ENCODE measurements around the gene ISL2.

The ISL2 gene

GRCh38 chr15:76368122-76368621 is 31.6 kb downstream of the ISL2 start:
- DNase-seq: no peak

GRCh38 chr15:76376029-76376428 is 39.5 kb downstream of the ISL2 start:
- no peak for DNase-seq

- no peak for DNase-seq
These were observed 40.2 kb downstream of the ISL2 start for GRCh38 chr15:76376816-76377215.

GRCh38 chr15:76377217-76377616 is 40.6 kb downstream of the ISL2 start:
- no peak for DNase-seq

GRCh38 chr15:76377751-76378150 is 41.2 kb downstream of the ISL2 start:
- DNase-seq: no peak

GRCh38 chr15:76378691-76379090 is 42.1 kb downstream of the ISL2 start:
- no peak for DNase-seq

- DNase-seq: no peak
These were observed 43.7 kb downstream of the ISL2 start for GRCh38 chr15:76380249-76380648.

- DNase-seq: no peak
These were observed 44.8 kb downstream of the ISL2 start for GRCh38 chr15:76381366-76381765.

GRCh38 chr15:76382987-76383728 is 46.6 kb downstream of the ISL2 start:
- no peak for DNase-seq

- DNase-seq: no peak
These were observed 47.8 kb downstream of the ISL2 start for GRCh38 chr15:76384409-76384808.

- no peak for DNase-seq
These were observed 49.6 kb downstream of the ISL2 start for GRCh38 chr15:76386178-76386577.

GRCh38 chr15:76386926-76387325 is 50.4 kb downstream of the ISL2 start:
- DNase-seq: no peak

GRCh38 chr15:76390571-76390970 is 54.0 kb downstream of the ISL2 start:
- no peak for DNase-seq

- no peak for DNase-seq
These were observed 54.7 kb downstream of the ISL2 start for GRCh38 chr15:76391309-76391708.

GRCh38 chr15:76391847-76392246 is 55.3 kb downstream of the ISL2 start:
- DNase-seq: no peak

Data from hypothalamus (tissue), 51 donors.